Type B pancreatic cell (in vitro differentiated cells): ENCODE results near the gene TMEM266. TPM values are rescaled to one million over a fixed set of nuclear protein-coding genes. Genes with fewer than 3 reads are reported as not detected.

Experiments
- DNase-seq: peaks from one replicate; pipeline ENCODE4 v3.0.0; 2021; ENCODE audit warnings: mixed read lengths; ENCODE audit not compliant: unreplicated experiment; ENCODE audit errors: extremely low spot score
- H3K27ac Mint-ChIP-seq: 2 replicates; pipeline ENCODE4 v1.8.0; 2021; ENCODE audit warnings: mild to moderate bottlenecking, mixed read lengths
- H3K27me3 Mint-ChIP-seq: 2 replicates; pipeline ENCODE4 v1.8.0; 2021; ENCODE audit warnings: mixed read lengths
- H3K36me3 Mint-ChIP-seq: 2 replicates; pipeline ENCODE4 v1.8.0; 2021; ENCODE audit warnings: mixed read lengths
- H3K4me1 Mint-ChIP-seq: one replicate; pipeline ENCODE4 v1.8.0; 2021; ENCODE audit warnings: mixed read lengths; ENCODE audit not compliant: unreplicated experiment
- H3K4me3 Mint-ChIP-seq: 2 replicates; pipeline ENCODE4 v1.8.0; 2021; ENCODE audit warnings: mild to moderate bottlenecking, mixed read lengths
- H3K9me3 Mint-ChIP-seq: 2 replicates; pipeline ENCODE4 v1.8.0; 2021; ENCODE audit warnings: mixed read lengths
- CTCF ChIP-seq: fragments of 200-600 bp; sonication (generic); conservative IDR thresholded peaks from 2 replicates; pipeline ENCODE4 v1.5.0; 2021; ENCODE audit warnings: antibody characterized with exemption, mild to moderate bottlenecking
- total RNA-seq: library from RNA; stranded (reverse); gene quantifications from 2 replicates; pipeline ENCODE4 v1.2.1, GENCODE V29; 2021; ENCODE audit warnings: low replicate concordance

Gene TMEM266
- total RNA-seq, 1 donor from 2014 or later = 2.3 TPM

- H3K27me3 Mint-ChIP-seq = peaks cover 5% of the 10 kb centered on the region
- H3K4me3 Mint-ChIP-seq = no peak overlapping the region
- H3K9me3 Mint-ChIP-seq = no peaks in the 10 kb centered on the region
- no peaks in the 10 kb centered on the region for H3K4me1 Mint-ChIP-seq
- DNase-seq = no peak
- H3K27ac Mint-ChIP-seq = no peak overlapping the region
- no peak for TF ChIP-seq CTCF
- no peaks in the 10 kb centered on the region for H3K36me3 Mint-ChIP-seq
These were observed 24.5 kb downstream of the TMEM266 start for GRCh38 chr15:76084256-76084655.

- no peak overlapping the region for H3K4me3 Mint-ChIP-seq
- no peak for TF ChIP-seq CTCF
- H3K27me3 Mint-ChIP-seq = peaks cover 34% of the 10 kb centered on the region
- H3K9me3 Mint-ChIP-seq = no peaks in the 10 kb centered on the region
- H3K36me3 Mint-ChIP-seq = no peaks in the 10 kb centered on the region
- no peaks in the 10 kb centered on the region for H3K4me1 Mint-ChIP-seq
- no peak for DNase-seq
- H3K27ac Mint-ChIP-seq = no peak overlapping the region
These were observed 38.9 kb downstream of the TMEM266 start for GRCh38 chr15:76098685-76099084.

GRCh38 chr15:76099388-76099787, 39.6 kb downstream of the TMEM266 start:
- no peak for DNase-seq
- TF ChIP-seq CTCF = no peak
- Mint-ChIP-seq H3K4me3 (no peak overlapping the region), H3K36me3 (no peaks in the 10 kb centered on the region), H3K9me3 (no peaks in the 10 kb centered on the region), H3K4me1 (no peaks in the 10 kb centered on the region), H3K27me3 (peaks cover 28% of the 10 kb centered on the region), H3K27ac (no peak overlapping the region)

- DNase-seq = no peak
- H3K4me1 Mint-ChIP-seq = peaks cover 3% of the 10 kb centered on the region
- no peak for TF ChIP-seq CTCF
- H3K36me3 Mint-ChIP-seq = no peaks in the 10 kb centered on the region
- no peak overlapping the region for H3K27ac Mint-ChIP-seq
- no peaks in the 10 kb centered on the region for H3K9me3 Mint-ChIP-seq
- no peak overlapping the region for H3K4me3 Mint-ChIP-seq
- peaks cover 19% of the 10 kb centered on the region for H3K27me3 Mint-ChIP-seq
These were observed 40.6 kb downstream of the TMEM266 start for GRCh38 chr15:76100361-76100760.

GRCh38 chr15:76101655-76102054, 41.9 kb downstream of the TMEM266 start:
- H3K4me1 Mint-ChIP-seq = peaks cover 6% of the 10 kb centered on the region
- no peaks in the 10 kb centered on the region for H3K36me3 Mint-ChIP-seq
- TF ChIP-seq CTCF = no peak
- H3K27me3 Mint-ChIP-seq = peaks cover 9% of the 10 kb centered on the region
- H3K4me3 Mint-ChIP-seq = no peak overlapping the region
- no peak for DNase-seq
- H3K9me3 Mint-ChIP-seq = no peaks in the 10 kb centered on the region
- no peak overlapping the region for H3K27ac Mint-ChIP-seq

GRCh38 chr15:76105391-76105790, 45.6 kb downstream of the TMEM266 start:
- H3K27me3 Mint-ChIP-seq = no peaks in the 10 kb centered on the region
- H3K4me3 Mint-ChIP-seq = no peak overlapping the region
- no peaks in the 10 kb centered on the region for H3K36me3 Mint-ChIP-seq
- peaks cover 6% of the 10 kb centered on the region for H3K4me1 Mint-ChIP-seq
- no peak for DNase-seq
- no peak for TF ChIP-seq CTCF
- H3K9me3 Mint-ChIP-seq = no peaks in the 10 kb centered on the region
- H3K27ac Mint-ChIP-seq = no peak overlapping the region
